GM21367 (cell line): ENCODE data around the gene MCM10.

Source experiments
- ATAC-seq: cut with Tn5 transposase; IDR thresholded peaks from one replicate; pipeline ENCODE4 v1.9.1; 2021; ENCODE audit not compliant: unreplicated experiment

MCM10 gene

DNA sequence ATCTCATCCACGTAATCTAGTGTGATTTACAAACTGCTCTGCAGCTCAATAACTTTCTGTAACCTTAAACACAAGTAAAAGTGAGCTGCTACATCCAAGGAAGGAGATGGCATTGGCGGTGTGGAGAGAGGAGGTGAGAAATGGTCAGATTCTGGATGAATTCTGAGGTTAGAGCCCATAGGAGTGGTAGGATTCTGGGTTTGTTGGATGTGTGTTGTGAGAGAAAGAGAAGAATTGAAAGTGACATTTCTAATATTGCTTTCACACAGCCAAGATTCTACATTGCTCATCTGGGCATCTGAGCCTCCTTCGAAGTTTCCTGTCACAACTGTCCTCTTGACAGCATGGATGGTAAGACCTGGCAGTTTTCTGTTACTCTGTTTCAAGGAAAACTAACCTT lies 2.5 kb downstream of the MCM10 start:
- ATAC-seq, result no peak

DNA sequence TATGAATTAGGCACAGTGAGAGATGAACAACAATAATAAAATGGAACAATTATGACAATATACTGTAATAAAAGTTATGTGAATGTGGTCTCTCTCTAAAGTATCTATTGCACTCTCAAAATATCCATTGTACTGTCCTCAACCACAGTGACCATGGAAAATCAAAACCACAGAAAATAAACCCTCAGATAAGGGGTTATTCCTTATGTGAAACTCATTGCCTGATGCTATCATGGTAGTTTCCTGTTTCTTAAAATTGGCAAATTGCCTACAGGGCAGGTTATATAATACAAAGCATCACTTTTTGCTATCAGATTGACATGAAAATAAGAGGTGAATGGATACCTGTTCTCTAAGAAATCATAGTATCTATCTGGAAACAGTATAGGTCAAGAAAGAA lies 3.8 kb downstream of the MCM10 start:
- ATAC-seq, result no peak

DNA sequence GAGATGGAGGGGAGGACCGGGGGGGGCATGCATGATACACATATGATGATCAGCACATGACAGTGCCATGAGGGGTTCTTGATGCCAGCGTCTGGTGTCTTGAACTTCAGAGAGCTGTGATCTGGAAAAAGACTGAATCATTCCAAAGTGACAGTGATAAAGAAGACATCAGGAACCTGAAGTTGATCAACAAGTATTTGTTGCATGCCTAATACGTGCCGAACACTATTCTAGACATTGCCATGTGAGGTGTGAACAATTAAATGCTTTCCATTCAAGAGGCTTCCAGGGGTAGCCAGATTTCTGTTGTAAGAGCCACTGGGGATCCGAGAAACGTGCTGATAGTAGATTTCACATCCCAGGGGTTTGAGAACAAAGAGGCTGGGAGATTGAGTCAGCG lies 6.2 kb downstream of the MCM10 start:
- no peak for ATAC-seq

DNA sequence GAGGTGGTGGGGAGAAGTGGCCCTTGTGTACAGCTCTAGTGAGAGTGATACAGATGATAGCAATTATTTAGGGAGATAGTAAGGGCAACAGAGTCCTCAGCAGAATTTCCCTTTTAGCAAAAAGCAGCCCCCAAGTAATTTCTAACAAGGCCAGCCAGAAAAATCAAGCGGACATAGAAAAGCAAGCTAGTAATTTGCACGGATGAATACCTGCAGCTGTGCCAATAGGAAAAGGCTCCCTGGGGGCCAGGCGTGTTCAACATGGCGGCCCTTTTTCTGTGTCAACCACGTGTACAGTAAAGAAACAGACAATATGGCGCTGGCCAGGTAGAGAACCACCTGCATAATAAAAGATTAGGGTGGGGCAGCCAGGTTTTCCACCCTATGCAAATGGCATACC lies 7.4 kb downstream of the MCM10 start:
- no peak for ATAC-seq

DNA sequence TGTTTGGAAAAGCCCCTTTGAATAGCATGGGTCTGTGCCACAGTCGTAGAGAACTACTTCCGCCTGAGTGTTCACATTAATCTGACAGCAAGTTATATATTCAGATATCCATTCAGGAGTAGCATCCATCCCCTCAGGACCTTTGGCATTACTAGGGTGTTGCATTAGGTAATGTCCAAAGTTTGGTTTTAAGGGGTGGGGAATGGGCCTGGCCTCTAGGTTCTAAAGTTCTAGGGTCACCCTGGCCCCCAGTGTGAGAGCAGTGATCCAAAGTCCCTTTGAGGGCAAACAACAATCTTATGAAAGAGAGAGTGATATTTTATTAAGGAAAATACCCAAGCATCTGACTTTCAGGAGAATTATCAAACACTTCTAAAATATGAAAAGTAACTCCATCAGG lies 12.3 kb downstream of the MCM10 start:
- no peak for ATAC-seq

DNA sequence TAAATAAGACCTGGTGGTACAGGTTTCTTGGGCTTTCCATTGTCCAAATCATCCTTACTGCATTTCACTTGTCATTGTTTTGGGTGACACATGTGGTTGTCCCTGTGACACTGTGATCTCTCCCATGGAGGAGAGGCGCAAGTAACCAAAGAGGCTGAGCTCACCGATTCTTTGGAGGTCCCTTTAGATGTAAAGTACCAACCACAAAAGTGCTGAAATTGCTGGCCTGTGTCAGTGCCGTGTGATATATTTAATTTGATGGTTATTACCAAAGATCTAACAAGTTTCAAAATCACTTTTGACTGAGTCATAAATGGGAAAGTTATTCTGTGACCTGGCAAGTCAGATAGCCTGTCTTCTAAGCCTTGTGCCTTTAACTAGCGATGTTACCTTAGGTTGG lies 19.4 kb downstream of the MCM10 start:
- no peak for ATAC-seq

DNA sequence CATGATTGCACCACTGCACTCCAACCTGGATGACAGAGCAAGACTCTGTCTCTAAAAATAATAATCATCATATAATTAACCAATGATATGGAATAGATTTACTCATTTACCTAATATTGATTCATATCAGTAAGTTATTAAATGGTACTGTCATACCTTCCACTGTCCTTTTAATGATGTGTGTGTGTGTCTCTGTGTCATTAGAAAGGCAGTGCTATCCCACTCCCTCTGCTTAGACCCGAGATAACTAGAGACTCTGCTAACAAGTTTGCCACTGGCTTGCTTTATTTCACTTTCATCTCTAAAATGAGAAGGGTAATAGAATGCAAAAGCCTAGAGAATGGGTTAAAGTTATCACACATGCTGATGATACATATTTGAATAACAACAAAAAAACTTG lies 21.1 kb downstream of the MCM10 start:
- no peak for ATAC-seq

DNA sequence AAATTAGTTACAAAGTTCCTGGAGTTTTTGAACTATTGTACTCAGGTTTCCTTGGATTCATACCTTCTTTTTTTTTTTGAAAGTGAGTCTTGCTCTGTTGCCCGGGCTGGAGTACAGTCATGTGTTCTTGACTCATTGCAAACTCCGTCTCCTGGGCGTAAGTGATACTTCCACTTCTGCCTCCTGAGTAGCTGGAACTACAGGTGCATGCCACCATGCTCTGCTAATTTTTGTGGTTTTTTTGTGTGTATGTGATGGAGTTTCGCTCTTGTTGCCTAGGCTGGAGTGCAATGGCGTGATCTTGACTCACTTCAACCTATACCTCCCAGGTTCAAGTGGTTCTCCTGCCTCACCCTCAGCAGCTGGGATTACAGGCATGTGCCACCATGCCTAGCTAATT lies 22.3 kb downstream of the MCM10 start:
- ATAC-seq, result no peak

DNA sequence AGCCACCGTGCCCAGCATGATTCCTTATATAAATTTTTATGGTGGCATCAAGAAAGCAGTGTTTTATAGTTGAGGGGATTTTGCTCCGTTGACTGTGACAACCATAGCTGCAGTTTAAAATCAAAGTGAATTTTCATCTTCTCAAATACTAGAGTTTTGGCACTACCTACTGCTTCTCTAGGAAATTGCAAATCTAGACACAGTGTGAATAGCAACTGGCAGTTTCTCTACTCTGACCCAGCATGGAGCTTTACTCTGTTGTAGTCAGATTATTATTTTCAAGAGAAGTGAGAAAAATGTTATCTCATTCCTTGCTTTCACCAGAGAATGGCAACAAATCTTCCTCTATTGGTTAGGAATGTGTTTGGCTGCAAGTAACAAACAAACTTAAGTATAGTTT lies 22.9 kb downstream of the MCM10 start:
- ATAC-seq, result no peak

DNA sequence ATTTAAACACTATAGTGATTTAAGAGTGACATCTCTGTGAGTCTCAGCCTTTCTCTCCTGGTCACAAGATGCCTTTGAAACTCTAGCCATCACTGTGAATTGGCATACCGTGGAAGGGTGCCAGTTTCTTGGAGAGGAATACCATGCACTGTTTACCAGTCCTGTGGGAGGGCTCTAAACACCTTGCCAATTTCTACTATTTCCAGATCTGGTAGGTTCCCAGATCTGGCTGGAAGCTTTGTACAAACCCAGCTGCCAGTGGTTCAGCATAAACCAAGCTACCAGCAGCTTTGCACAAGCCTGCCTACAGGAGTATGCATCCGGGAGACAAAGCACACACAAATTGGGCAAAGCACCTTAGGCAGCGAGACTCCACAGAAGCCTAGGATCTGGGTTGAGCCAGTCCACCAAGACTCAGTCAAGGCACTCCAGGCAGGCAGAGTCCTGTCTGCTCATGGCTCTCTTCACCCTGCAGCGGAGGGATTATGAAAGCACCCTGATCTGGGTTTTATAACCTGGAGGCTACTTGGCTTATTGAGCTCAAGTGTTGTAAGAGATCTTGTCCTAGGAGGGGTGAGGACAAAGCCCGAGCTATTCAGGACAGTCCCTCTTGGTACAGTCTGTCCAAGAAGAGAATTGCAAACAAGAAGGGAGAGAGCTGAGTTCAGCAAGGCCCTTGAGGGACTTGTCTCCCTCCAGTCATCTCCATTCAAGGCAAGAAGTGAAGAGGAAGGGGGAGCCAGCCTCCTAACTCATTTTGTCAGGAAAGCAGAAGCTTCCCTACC lies 23.6 kb downstream of the MCM10 start:
- no peak for ATAC-seq

DNA sequence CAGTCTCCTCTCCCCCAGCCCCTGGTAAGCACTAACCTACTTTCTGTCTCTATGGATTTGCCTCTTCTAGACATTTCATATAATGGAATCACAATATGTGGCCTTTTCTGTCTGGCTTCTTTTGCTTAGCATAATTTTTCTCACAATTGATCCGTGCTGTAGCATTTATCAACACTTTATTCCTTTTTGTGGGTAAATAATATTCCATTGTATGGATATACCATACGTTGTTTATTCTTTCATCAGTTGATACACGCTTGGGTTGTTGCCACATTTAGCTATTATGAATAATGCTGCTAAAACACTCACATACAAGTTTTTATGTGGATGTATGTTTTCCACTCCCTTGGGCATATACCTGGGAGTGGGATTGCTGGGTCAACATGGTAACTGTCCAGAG lies 25.8 kb downstream of the MCM10 start:
- ATAC-seq, result no peak

DNA sequence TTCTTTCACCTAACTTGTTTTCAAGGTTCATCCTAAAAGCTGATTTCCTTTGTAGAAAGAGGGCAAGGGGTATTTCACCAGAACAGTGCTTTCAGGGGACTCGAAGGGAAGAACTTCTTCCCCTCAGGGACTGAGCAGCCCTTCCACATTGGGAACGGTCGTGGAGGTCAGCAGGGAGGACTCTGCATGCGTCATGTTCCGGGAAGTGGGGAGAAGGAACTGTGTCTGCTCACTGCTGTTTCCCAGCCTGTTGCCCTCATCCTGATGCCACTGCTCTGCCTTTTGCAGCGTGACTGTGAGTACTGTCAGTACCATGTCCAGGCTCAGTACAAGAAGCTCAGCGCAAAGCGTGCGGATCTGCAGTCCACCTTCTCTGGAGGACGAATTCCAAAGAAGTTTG lies 27.2 kb downstream of the MCM10 start:
- no peak for ATAC-seq

DNA sequence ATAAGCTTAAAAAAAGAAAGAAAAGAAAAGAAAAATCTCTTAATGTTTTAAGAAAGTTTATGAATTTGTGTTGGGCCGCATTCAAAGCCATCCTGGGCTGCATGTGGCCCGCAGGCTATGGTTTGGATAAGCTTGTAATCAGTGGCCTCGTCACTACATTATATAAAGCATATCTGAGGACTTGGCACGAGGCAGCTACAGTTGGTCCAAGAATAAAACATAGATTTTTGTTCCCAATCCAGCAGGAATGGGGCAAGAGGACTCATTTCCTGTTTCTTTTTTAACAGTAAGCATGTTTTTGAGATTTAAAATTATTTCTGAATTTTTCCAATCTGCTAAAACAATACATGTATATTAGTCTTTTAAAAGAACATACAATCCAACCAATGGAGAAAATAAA lies 28.6 kb downstream of the MCM10 start:
- ATAC-seq, result no peak

DNA sequence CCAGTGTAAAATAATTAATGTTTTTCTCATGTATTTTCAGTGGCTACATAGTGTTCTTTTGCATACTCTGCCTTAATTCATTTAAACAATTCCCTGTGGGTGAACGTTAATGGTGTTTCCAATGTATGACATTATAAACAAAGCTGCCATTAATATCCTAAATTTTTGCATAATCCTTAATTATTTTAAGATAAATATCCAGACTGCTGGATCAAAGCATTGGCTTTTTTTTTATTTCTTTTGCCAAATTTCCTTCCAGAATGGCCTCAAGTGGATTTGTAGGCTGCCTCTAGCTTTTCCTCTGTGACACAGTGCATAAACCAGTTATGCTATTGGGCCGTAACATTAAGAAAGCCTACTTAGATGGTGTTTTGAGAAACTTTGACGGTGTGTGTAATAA lies 29.5 kb downstream of the MCM10 start:
- ATAC-seq, result no peak

DNA sequence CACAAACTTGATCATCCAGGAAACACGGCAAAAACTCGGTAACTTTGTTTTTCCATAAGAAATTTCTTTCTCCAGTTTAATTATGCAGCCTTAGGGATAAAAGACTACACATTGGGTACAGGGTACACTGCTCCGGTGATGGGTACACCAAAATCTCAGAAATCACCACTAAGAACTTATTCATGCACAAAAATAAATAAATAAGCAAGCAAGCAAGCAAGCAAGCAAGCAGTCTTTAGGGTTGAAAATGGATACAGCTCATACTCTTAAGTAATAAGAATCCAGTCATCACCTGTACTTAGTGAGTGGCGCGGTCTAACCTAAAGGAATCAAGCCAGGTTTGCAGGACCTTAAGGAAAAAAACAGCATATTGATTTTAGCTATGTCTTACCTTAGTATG lies 30.0 kb downstream of the MCM10 start:
- ATAC-seq, result no peak

DNA sequence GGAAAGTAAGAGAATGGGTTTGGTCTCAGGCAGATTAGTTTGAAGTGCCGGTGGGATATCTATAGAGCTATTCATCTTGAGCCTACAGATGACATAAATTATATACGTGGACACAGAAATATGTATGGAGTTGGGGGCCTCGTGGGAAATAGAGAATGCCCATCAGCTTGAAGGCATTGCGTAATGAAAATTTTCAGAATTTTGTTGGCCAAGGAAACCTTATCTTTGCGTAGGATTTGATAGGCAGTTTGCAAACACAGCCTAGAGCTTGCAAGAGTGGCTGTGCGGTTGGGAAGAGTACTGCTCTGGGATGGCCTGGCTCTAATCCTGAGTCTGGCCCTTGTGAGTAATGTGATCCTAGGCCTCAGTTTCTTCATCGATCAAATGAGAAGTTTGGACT lies 32.3 kb downstream of the MCM10 start:
- ATAC-seq, result no peak

DNA sequence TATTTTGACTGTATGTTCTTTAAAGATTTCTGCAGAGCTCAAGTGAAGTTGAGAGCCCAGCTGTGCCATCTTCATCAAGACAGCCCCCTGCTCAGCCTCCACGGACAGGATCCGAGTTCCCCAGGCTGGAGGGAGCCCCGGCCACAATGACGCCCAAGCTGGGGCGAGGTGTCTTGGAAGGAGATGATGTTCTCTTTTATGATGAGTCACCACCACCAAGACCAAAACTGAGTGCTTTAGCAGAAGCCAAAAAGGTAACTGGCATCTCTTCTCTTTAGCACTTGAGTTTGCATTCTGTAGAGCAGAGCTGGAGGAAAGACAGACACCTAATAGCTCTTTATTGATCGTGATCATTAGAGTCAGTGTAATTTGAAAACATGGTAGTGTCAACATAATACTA lies 33.7 kb downstream of the MCM10 start:
- no peak for ATAC-seq

DNA sequence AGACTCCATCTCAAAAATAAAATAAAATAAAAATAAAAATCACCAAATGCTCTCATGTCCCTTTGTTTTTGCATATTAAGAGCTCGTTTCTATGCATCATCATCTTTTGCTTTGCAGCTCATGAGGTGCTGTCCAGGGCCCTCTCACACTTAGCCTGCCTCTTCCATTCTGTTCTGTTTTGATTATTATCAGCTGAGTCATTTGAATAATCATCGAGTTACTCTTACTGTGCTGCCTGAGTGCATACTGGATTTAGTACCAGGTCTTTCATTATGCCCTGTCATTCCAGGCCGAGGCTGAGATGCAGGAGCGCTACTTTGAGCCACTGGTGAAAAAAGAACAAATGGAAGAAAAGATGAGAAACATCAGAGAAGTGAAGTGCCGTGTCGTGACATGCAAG lies 39.8 kb downstream of the MCM10 start:
- no peak for ATAC-seq

DNA sequence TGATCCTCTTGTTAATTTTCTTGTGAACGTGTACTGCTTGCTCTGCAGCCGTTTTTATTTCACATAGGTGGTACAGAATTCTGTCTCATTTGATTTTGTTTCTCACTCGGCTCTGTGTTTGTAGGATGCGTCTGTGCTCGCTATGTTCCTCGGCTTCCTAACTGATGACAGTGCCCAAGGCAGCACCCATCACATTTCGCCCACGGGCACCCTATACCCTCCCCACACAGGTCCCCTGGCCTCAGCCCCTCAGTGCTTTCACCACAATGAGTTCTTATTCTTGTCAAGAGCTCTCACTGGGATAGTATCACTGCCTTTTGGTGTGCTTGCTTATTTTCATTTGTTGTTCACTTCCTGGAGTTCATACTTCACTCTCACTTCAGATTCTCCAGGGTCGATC lies 44.7 kb downstream of the MCM10 start:
- no peak for ATAC-seq

DNA sequence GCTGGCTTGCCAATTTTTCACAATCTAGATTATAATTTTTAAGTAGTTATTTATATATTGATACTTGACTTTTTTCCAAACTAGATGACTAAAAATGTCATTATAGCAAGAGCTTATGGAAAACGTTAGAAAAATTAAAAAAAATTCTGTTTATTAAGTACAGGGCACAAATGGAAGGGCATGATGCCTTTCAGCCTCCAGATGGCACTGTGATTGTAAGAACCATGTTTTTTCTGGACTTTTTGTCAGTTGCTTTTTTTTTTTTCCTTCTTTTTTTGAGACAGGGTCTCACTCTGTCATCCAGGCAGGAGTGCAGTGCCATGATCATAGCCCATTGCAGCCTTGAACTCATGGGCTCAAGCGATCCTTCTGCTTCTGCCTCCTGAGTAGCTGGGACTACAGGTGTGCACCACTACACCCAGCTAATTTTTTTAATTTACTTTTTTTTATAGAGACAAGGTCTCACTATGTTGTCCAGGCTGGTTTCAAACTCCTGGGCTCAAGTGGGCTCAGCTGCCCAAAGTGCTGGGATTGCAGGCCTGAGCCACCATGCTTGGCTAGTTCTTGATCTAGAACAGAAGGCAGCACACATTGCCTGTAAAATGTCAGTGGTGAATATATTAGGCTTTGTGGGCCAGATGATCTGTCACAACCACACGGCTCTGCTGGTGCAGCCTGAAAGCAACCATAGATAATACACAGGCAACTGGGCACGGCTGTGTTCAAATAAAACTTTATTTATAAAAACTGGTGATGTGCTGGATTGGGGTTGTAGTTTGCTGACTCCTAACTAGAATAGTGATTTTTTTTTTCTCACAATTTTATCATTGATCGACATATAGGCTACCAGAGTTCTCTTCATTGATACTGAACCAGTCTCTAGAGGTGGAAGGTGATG lies 45.4 kb downstream of the MCM10 start:
- no peak for ATAC-seq

DNA sequence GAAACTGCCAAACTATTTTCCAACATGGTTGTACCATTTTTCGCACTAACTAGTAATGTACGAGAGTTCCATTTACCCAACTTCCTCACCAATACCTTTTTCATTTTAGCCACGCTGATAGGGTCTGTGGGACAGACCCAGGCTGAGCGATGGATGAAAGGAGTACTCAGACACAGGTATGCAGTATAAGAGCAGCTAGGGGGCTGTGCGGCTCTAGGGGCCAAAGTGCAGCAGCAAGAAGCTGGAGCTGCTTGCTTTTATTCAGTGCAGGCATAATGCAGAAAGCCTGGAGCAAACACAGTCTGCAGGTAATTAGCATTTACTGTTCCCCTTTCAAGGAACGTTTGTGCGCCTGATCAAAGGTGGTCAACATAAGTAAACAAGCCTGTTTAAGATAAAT lies 51.8 kb downstream of the MCM10 start:
- no peak for ATAC-seq

DNA sequence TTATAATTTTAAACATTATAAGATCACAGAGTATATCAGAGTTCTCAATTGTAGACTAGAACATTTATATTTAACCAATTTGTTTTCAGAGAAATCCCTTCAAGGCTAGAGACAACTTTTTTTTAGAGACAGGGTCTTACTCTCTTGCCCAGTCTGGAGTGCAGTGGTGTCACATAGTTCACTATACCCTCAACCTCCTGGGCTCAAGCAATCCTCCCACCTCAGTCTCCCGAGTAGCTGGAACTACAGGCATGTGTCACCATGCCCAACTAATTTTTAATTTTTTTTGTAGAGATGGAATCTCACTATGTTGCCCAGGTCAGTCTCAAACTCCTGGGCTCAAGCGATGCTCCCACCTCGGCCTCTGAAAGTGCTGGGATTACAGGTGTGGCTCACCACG lies 57.5 kb downstream of the MCM10 start:
- no peak for ATAC-seq
